IPS DF 6.9 (cell line): ENCODE measurements around the gene ALG14.

ENCODE experiments used
- DNase-seq: peaks from one replicate; pipeline ENCODE4 v3.0.0-alpha.2; 2013; ENCODE audit warnings: low read depth, low spot score
- H3K27ac ChIP-seq: one replicate; pipeline ENCODE4 v1.5.1; 2013; ENCODE audit warnings: low read length, control low read depth
- H3K27me3 ChIP-seq: 2 replicates; pipeline ENCODE4 v1.6.1; 2013; ENCODE audit warnings: mild to moderate bottlenecking, low read length; ENCODE audit not compliant: control insufficient read depth, insufficient read depth
- H3K36me3 ChIP-seq: 2 replicates; pipeline ENCODE4 v1.6.1; 2013; ENCODE audit warnings: low read length; ENCODE audit not compliant: control insufficient read depth, insufficient read depth
- H3K4me1 ChIP-seq: 2 replicates; pipeline ENCODE4 v1.6.1; 2013; ENCODE audit warnings: low read length; ENCODE audit not compliant: control insufficient read depth, insufficient read depth
- H3K4me3 ChIP-seq: 2 replicates; pipeline ENCODE4 v1.5.1; 2013; ENCODE audit warnings: mild to moderate bottlenecking, low read length
- H3K9me3 ChIP-seq: 2 replicates; pipeline ENCODE4 v1.6.1; 2013; ENCODE audit warnings: low read length, inconsistent platforms; ENCODE audit not compliant: control insufficient read depth, insufficient read depth
- WGBS: extraction: QIAGEN DNeasy Blood & Tissue Kit; methylation state at CpG from one replicate; pipeline ENCODE4 v1.1.7; 2013; ENCODE audit warnings: mixed read lengths, missing lambda C conversion rate; ENCODE audit not compliant: insufficient read length, insufficient coverage; 5-methylcytosine and 5-hydroxymethylcytosine counted together

Gene ALG14

DNA sequence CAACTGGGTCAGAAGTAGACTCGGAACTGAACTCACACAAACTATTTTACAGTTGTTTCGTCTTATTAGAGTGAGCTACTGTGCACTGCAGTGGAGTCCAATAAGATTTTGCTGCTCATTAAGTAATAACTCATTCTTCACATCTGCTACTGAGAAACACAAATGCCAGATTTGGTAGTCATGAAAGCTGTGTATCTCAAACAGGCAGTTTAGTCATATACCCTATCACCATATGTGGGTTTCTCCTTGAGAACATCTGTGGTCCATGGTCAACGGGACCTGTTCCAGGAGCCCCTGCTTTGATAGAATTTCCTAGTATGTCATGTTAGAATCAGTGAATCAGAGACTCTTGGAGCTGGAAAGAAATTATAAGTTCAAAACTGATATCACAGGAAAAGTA lies 60.4 kb downstream of the ALG14 start:
- WGBS, result no CpG with 5 or more reads among the region's 3 CpGs
- no peaks in the 10 kb centered on the region for H3K4me1 ChIP-seq

GRCh38 chr1:95010158-95010557 lies 62.6 kb downstream of the ALG14 start:
- H3K36me3 ChIP-seq, result no peaks in the 10 kb centered on the region
- no peaks in the 10 kb centered on the region for H3K27me3 ChIP-seq
- H3K4me1 ChIP-seq, result no peaks in the 10 kb centered on the region
- H3K9me3 ChIP-seq, result no peaks in the 10 kb centered on the region
- no peak for DNase-seq
- H3K27ac ChIP-seq, result no peak overlapping the region
- no peak overlapping the region for H3K4me3 ChIP-seq

More for the DNA sequence above, 60.4 kb downstream of the ALG14 start:
- Histone ChIP-seq H3K9me3 (no peaks in the 10 kb centered on the region), H3K27me3 (no peaks in the 10 kb centered on the region), H3K4me3 (no peak overlapping the region), H3K36me3 (no peaks in the 10 kb centered on the region), H3K27ac (no peak overlapping the region)
- no peak for DNase-seq

DNA sequence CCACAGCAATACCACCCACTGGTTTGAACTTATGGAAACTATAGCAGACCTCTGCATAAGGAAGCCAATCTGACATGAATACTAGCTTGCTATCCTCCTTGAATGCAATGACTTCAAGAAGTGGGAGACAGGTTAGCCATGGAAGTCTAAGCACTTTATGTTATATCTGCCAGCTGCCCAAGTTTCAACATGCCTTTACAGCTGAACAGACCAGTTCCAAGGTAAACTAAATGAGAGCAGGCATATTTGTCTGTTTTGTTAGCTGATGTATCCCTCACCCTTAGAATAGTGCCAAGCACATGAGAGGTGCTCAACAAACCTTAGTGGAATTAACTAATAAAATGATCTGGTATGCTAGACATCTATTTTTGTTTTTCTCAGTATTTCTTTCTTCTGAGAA lies 65.1 kb downstream of the ALG14 start:
- Histone ChIP-seq H3K27me3 (no peaks in the 10 kb centered on the region), H3K4me3 (no peak overlapping the region), H3K27ac (no peak overlapping the region), H3K9me3 (no peaks in the 10 kb centered on the region), H3K4me1 (no peaks in the 10 kb centered on the region), H3K36me3 (no peaks in the 10 kb centered on the region)
- no peak for DNase-seq

DNA sequence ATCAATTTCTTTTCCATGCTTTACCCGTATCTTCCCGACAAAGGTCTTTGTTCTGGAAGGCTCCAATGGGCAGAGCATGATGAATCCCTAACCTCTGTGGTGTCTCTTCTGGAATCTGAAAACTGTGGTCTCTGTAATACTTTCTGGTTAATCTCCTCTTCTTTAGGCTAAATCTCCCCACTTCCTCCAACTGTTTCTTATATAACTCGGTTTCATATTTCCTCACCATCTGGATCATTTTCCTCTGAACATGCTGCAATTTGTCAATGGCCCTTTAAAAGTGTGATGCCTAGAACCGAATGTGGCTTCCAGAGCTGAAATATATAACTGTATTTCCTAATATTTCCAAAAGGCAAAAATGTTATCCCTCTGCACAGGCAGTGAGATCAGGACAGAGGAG lies 66.1 kb downstream of the ALG14 start:
- H3K27ac ChIP-seq, result no peak overlapping the region
- no peaks in the 10 kb centered on the region for H3K4me1 ChIP-seq
- H3K36me3 ChIP-seq, result no peaks in the 10 kb centered on the region
- no peaks in the 10 kb centered on the region for H3K27me3 ChIP-seq
- WGBS, result no CpG with 5 or more reads among the region's 4 CpGs
- H3K4me3 ChIP-seq, result no peak overlapping the region
- no peaks in the 10 kb centered on the region for H3K9me3 ChIP-seq
- no peak for DNase-seq

GRCh38 chr1:95005584-95005983 lies 67.2 kb downstream of the ALG14 start:
- H3K4me1 ChIP-seq, result no peaks in the 10 kb centered on the region
- H3K27me3 ChIP-seq, result no peaks in the 10 kb centered on the region
- H3K36me3 ChIP-seq, result no peaks in the 10 kb centered on the region
- WGBS, result no CpG with 5 or more reads among the region's 2 CpGs
- no peaks in the 10 kb centered on the region for H3K9me3 ChIP-seq
- H3K27ac ChIP-seq, result no peak overlapping the region
- H3K4me3 ChIP-seq, result no peak overlapping the region
- no peak for DNase-seq

DNA sequence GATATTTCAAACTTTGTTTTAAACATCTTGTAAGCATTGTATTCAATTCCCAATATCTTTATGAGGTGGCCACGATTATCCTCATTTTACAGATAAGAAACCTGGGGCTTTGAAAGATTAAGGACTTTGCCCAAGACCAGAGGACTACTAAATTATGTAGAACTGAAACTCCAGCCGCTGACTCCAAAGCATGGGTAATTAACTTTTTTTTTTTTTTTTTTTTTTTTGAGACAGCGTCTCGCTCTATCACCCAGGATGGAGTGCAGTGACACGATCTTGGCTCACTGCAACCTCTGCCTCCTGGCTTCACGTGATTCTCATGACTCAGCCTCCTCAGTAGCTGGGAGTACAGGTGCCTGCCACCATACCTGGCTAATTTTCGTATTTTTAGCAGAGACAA lies 68.7 kb downstream of the ALG14 start:
- H3K27me3 ChIP-seq, result no peaks in the 10 kb centered on the region
- H3K36me3 ChIP-seq, result no peaks in the 10 kb centered on the region
- H3K4me1 ChIP-seq, result no peaks in the 10 kb centered on the region
- no peak overlapping the region for H3K4me3 ChIP-seq
- no peak overlapping the region for H3K27ac ChIP-seq
- DNase-seq, result no peak
- H3K9me3 ChIP-seq, result no peaks in the 10 kb centered on the region
- WGBS, result no CpG with 5 or more reads among the region's 7 CpGs

DNA sequence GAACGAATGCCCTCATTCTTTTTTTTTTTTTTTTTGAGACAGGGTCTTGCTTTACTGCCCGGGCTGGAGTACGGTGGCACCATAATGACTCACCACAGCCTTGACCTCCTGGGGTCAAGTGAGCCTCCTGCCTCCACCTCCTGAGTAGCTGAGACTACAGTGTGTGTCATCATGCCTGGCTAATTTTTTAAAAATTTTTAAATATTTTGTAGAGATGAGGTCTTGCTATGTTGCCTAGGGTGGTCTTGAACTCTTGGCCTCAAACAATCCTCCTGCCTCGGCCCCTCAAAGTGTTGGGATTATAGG lies 69.4 kb downstream of the ALG14 start:
- no peaks in the 10 kb centered on the region for H3K4me1 ChIP-seq
- no peaks in the 10 kb centered on the region for H3K36me3 ChIP-seq
- H3K27ac ChIP-seq, result no peak overlapping the region
- DNase-seq, result no peak
- H3K9me3 ChIP-seq, result no peaks in the 10 kb centered on the region
- no peaks in the 10 kb centered on the region for H3K27me3 ChIP-seq
- no peak overlapping the region for H3K4me3 ChIP-seq
- WGBS, result no CpG with 5 or more reads among the region's 4 CpGs

DNA sequence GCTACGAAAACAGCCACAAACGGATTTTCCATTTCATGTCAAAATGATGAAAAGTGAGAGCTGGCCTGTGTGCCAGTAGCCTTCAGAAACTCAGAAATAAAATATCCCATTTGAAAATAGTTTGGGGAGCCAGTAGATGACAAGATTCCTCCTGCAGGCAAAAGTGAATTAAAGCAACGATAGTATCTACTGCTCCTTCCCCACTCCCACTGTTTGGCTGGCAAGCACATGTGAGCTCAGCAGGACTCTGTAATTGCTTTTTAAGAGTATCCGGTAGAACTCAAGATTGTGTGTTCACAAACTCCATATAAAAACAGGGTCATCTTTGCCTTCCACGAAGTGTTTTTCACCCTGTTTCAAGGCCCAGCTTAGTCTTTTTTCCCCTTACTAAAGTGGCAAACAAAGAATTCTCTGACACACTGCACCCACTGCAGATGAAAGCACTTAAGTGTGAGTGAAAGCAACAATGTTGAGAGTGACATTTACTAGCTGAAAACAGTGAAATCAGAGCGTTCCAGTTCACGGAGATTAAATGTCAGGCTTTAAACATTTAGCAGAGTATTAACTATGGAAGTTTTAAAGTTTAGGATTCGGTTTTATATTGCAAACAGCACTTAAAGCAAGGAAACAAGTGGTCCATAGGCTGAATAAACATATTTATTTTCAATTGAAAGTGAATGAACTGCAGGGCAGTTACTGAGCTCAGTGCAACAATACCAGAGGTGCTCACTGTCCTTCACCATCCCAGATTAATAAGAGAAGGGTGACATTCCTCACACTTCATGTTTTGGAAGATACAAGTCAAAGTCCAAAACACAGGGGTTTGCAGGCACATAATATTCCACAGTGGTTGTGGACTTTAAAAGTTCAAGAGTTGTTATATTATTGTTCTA lies 70.0 kb downstream of the ALG14 start:
- no peak for DNase-seq
- Histone ChIP-seq H3K27me3 (no peaks in the 10 kb centered on the region), H3K4me1 (no peaks in the 10 kb centered on the region), H3K36me3 (no peaks in the 10 kb centered on the region), H3K9me3 (no peaks in the 10 kb centered on the region), H3K27ac (no peak overlapping the region), H3K4me3 (no peak overlapping the region)
- WGBS, result no CpG with 5 or more reads among the region's 8 CpGs

DNA sequence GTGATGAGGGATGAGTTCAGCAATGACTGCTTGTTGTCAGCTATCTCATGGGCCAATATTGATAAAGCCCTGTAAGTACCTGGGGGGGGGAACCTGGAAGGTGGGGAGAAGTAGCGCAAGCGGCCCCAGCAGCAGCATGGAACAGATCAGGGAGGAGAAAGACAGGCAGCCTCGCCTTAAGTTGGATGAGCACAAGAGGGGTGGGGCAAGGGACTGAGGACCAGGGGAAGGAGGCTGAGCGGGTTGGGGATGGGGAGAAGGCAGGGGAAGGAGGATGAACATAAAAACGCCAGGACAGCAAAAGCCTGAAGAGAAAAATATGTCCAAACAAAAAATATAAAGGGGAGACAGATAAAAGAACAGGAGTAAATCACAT lies 70.6 kb downstream of the ALG14 start:
- Histone ChIP-seq H3K27ac (no peak overlapping the region), H3K9me3 (no peaks in the 10 kb centered on the region), H3K27me3 (no peaks in the 10 kb centered on the region), H3K36me3 (no peaks in the 10 kb centered on the region), H3K4me3 (no peak overlapping the region), H3K4me1 (no peaks in the 10 kb centered on the region)
- DNase-seq, result no peak
- WGBS, result no CpG with 5 or more reads among the region's 5 CpGs

DNA sequence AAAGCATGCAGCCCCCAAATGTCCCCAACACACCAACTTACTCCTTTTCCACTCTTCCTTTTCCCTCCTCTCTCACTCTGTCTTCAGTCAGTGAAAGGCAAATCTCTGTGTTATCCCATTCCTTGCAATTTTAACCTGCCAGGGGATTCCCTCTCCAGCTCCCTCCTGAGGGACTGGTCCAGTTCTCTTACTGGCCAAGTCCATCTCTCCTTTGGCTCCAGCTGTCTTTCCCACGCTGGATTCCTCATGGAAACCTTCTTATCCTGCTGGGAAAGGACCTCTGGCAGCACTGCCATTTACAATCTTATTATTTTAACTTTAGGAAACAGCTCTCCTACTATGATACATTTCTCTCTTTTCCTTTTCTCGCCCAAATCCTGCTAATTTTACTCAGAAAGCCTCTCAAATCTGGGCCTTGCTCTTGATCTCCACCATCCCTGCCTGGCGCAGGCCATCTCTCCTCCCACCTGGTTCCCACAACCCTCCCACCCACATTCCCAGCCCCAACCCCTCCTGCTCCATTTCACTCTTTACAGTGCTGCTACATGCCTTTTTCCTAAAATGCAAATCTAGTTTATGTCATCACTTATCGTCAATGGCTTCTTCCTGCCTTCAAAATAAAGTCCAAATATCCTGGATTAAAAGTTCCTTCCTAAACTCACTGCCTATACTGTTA lies 73.2 kb downstream of the ALG14 start:
- no CpG with 5 or more reads among the region's 4 CpGs for WGBS

GRCh38 chr1:94998748-94999147 lies 74.0 kb downstream of the ALG14 start:
- Histone ChIP-seq H3K27ac (no peak overlapping the region), H3K4me3 (no peak overlapping the region), H3K4me1 (no peaks in the 10 kb centered on the region), H3K36me3 (no peaks in the 10 kb centered on the region), H3K9me3 (no peaks in the 10 kb centered on the region), H3K27me3 (no peaks in the 10 kb centered on the region)
- no peak for DNase-seq
- WGBS, result no CpG with 5 or more reads among the region's 2 CpGs

More for the DNA sequence above, 73.2 kb downstream of the ALG14 start:
- Histone ChIP-seq H3K27ac (no peak overlapping the region), H3K36me3 (no peaks in the 10 kb centered on the region), H3K4me1 (no peaks in the 10 kb centered on the region), H3K4me3 (no peak overlapping the region), H3K27me3 (no peaks in the 10 kb centered on the region), H3K9me3 (no peaks in the 10 kb centered on the region)
- no peak for DNase-seq
